ENCODE measurements around the gene CGNL1.

The CGNL1 gene

GRCh38 chr15:57597431-57597830 is 221.1 kb downstream of the CGNL1 start:
- no peak for TF ChIP-seq CTCF (IDR thresholded peaks at IDR 0.05; ENCODE audit: extremely low read depth, missing control alignments)

GRCh38 chr15:57598346-57598745 is 222.0 kb downstream of the CGNL1 start:
- DNase-seq (ENCODE audit: low spot score), result no peak
- TF ChIP-seq CTCF (IDR thresholded peaks at IDR 0.05; ENCODE audit: extremely low read depth, missing control alignments), result no peak

More at GRCh38 chr15:57597431-57597830, 221.1 kb downstream of the CGNL1 start:
- DNase-seq (ENCODE audit: low spot score), result no peak

GRCh38 chr15:57599296-57599810 is 223.0 kb downstream of the CGNL1 start:
- DNase-seq (ENCODE audit: low spot score), result no peak
- TF ChIP-seq CTCF (IDR thresholded peaks at IDR 0.05; ENCODE audit: extremely low read depth, missing control alignments), result no peak

GRCh38 chr15:57600197-57600596 is 223.9 kb downstream of the CGNL1 start:
- TF ChIP-seq CTCF (IDR thresholded peaks at IDR 0.05; ENCODE audit: extremely low read depth, missing control alignments), result no peak

More at GRCh38 chr15:57600197-57600596, 223.9 kb downstream of the CGNL1 start:
- DNase-seq (ENCODE audit: low spot score), result no peak
